NCI-H1105 treated with DMSO at 0.1 percent for 48 hours (cell line): ENCODE data around the gene AMN1.
A peak's percentile ranks its signal among the peaks of the same experiment; 100 is the strongest.
"Not testable (repeated sequence)": the region's sequence is repeated elsewhere in the genome, so short reads cannot be mapped to it uniquely, and the experiment has no call there.

Source experiments
- DNase-seq: peaks from one replicate; lab custom pipeline; 2025; lab: John Stamatoyannopoulos, UW

AMN1 gene

DNA sequence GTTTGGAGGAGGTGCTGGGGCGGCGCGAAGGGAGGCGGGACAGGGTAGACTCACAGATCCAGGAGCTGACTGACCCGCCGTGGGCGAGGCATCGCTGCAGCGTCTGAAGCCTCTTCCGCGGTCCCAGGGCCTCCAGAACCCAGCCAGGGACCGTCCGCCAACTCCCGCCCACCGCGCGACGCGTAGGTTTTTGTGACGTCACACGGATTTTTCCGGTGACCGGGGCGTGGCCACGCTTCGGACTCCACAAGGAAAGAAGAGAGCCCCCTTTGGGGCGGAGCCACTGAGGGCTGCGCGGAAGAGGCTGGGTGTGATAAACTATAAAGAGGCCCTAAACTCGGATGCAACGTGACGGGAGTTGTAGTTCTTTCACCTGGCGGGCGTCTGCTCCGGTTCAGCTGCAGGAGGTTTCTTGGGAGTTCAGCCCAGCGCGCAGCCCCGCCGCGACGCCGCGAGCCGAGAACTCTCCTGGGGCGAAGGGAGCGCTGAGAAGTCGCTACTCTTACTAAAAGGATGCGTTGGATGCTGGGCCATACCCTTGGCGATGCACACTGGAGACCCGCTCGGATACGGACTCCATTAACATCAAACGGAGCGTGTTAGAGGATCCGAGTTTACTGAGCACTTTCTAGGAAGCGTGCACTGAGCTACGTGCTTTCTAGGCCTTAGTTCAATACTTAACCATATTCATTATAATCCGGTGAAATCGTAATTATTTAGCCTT lies at the start of gene AMN1:
TSS of gene AMN1 (minus strand) at position 105 of the 724 bp plus-strand sequence. CDS start at position 92, 13 bp downstream.
- DNase-seq, result peak; percentile 99

DNA sequence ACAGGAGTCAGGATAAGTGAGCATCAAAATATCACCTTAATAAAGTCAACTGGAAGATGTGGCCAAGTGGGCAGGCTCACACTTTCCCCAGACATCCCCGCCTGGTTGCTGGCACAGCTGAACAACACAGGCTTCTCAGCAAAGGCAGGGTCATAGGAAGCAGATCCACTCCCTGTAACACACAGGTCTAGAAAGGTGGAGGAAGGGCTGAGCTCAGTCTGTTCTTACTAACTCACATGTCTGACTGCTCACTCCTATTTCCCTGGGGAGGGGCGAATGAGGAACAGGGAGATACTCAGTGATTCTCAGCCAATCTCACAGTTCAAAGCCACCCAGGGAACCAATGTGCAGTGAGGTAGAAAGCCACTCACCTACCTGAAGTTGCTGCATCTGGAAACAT lies 45.0 kb upstream of the AMN1 start:
- no peak for DNase-seq

DNA sequence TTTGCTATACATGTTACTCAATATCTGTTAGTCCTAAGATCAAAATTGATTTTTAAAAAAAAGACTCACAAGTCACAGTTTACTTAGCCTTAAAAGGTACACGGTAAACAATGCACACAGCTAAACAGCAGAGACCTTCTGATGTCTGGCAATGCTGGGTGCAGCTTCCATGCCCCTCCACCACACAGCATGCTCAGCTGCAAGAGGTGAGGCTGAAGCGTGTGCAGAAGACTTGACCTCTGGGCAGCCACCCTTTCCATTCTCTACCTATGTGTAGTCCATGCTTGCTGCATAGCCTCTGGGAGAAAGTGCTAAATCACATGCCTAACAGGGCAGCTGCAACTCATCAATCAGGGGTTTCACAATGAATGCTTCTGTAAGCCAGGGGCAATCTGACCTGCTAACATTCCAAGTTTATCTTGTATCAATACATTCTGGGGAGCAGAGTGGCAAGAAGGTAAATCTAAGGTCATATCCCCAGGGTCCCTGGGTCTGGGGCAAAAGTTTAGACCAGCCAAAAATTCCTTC lies 44.5 kb upstream of the AMN1 start:
- no peak for DNase-seq

- DNase-seq, result no peak
These were observed 43.9 kb upstream of the AMN1 start for GRCh38 chr12:31772685-31773222.

GRCh38 chr12:31772186-31772585 lies 43.4 kb upstream of the AMN1 start:
- no peak for DNase-seq

DNA sequence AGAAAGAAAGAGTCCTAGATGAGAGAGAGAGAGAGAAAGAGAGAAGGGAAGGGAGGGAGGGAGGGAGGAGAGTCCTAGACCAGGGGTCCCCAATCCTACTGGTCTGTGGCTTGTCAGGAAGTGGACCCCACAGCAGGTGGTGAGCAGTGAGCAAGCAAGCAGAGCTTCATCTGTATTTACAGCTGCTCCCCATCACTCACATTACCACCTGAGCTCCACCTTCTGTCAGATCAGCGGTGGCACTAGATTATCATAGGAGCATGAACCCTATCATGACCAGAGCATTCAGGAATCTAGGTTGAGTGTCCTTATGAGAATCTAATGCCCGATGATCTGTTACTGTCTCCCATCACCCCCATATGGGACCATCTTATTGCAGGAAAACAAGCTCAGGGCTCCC lies 39.2 kb upstream of the AMN1 start:
- no peak for DNase-seq

GRCh38 chr12:31765931-31766330 lies 37.1 kb upstream of the AMN1 start:
- no peak for DNase-seq

DNA sequence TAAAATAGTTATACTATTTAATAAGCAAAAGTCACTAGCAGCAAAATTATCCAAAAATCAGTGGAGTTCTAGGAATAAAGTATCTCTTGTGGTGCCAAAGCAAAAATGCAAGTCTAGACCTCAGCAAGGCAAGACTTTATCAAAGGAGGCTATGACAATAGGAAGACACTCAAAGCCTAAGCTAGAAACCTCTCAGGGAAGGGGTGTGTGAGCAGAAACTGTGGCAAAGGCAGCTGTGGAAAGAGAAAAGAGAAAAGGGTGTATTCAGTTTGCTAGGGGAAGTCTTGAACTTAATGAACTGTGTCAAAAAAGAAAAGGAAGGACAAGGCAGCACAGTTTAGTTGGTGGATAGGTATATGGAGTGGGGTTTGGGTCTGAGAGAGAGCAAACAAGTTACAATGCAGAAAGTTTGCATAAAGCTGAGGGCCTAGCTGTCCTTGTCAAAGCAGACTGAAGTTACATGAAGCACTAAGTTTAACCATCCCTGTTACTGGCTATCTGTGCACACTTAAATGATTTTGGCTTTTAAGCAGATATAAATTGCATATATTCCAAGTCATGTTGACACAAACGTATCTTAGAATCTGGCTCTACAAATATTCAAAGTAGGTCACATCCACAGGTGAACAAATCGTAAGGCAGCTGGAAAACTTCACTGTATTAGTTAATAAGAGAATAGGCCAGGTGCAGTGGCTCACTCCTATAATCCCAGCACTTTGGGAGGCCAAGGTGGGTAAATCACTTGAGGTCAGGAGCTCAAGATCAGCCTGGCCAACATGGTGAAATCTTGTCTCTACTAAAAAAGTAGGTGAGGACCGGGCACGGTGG lies 31.0 kb upstream of the AMN1 start:
- DNase-seq, result no peak

- not testable (repeated sequence) for DNase-seq
These were observed 29.5 kb upstream of the AMN1 start for GRCh38 chr12:31758297-31758696.

GRCh38 chr12:31756977-31757420 lies 28.2 kb upstream of the AMN1 start:
- no peak for DNase-seq

DNA sequence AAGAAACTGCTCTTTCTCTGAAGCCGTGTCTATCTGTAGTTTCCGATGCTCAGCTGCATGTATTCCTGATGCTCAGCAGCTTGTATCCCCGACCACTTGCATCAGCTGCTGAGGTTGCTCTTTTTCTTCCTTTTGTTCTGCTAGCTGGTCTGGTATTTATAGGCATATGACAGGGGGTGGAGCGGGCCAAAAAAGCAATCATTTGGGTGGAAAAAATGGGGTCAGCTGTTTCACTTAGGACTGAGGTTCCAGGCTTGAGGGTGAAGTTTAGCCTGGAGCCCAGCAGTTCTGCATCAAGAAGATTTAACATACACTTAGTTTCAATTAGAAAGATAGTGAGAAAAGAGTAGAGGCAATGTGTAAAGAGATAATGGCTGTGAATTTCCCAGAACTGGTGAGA lies 23.6 kb upstream of the AMN1 start:
- no peak for DNase-seq

GRCh38 chr12:31751085-31751484 lies 22.3 kb upstream of the AMN1 start:
- no peak for DNase-seq

GRCh38 chr12:31750747-31751039 lies 21.9 kb upstream of the AMN1 start:
- DNase-seq, result no peak

GRCh38 chr12:31749024-31749704 lies 20.3 kb upstream of the AMN1 start:
- DNase-seq, result peak; percentile 99

DNA sequence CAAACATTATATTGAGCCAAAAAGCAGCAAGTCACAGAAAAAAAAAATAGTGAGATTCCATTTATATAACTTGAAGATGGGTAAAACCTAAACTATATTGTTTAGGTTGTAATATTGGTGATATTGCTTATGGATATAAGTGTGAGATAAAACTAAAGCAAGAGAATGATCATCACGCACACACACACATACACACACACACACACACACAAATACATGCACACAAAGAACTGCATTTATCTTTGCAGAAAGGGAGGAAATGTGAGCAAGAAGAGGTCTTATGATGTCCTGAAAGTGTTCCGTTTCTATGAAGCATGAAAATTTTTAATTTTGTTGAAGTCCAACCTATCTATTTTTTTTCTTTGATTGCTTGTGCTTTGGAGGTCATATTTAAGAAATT lies 16.4 kb upstream of the AMN1 start:
- no peak for DNase-seq

GRCh38 chr12:31744363-31744762 lies 15.5 kb upstream of the AMN1 start:
- not testable (repeated sequence) for DNase-seq

GRCh38 chr12:31742891-31743290 lies 14.1 kb upstream of the AMN1 start:
- DNase-seq, result no peak

GRCh38 chr12:31740628-31741027 lies 11.8 kb upstream of the AMN1 start:
- no peak for DNase-seq

- no peak for DNase-seq
These were observed 8.9 kb upstream of the AMN1 start for GRCh38 chr12:31737763-31738162.

- DNase-seq, result no peak
These were observed 8.5 kb upstream of the AMN1 start for GRCh38 chr12:31737345-31737744.

DNA sequence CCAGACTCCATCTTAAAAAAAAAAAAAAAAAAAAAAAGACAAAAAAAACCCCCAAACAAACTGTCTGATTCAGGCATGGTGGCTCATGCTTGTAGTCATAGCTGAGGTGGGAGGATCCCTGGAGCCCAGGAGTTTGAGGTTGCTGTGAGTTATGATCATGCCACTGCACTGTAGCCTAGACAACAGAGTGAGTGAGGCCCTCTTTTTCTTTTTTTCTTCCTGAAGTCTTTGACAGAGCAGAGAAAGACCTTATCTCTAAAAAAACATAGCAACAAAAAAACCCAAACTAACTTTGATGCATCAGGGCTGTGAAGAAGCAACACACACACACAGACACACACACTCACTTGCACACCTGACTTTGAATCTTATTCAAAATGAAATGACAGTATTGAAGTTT lies 7.7 kb upstream of the AMN1 start:
- DNase-seq, result no peak
